H9 (cell line): ENCODE data around the gene KIAA1328. TPM values are rescaled to one million over a fixed set of nuclear protein-coding genes. Genes with fewer than 3 reads are reported as not detected.

Experiments
- DNase-seq: peaks from one replicate; pipeline ENCODE4 v3.0.0-alpha.2; 2017
- H2AFZ ChIP-seq: one replicate; pipeline ENCODE4 v1.6.1; 2013; ENCODE audit warnings: mild to moderate bottlenecking, low read length, control low read depth, moderate library complexity
- H2AK5ac ChIP-seq: 2 replicates; pipeline ENCODE4 v1.6.1; 2013; ENCODE audit warnings: low read length, control low read depth, mixed read lengths; ENCODE audit not compliant: insufficient read length
- H2BK120ac ChIP-seq: one replicate; pipeline ENCODE4 v1.6.1; 2013; ENCODE audit warnings: low read depth, mild to moderate bottlenecking, low read length, control low read depth, inconsistent platforms; ENCODE audit not compliant: poor library complexity, severe bottlenecking
- H2BK12ac ChIP-seq: 2 replicates; pipeline ENCODE4 v1.6.1; 2013; ENCODE audit warnings: low read length, control low read depth, mixed read lengths, low read depth; ENCODE audit not compliant: insufficient read length
- H2BK15ac ChIP-seq: 2 replicates; pipeline ENCODE4 v1.6.1; 2013; ENCODE audit warnings: low read depth, low read length, control low read depth
- H2BK20ac ChIP-seq: one replicate; pipeline ENCODE4 v1.6.1; 2013; ENCODE audit warnings: low read depth, mild to moderate bottlenecking, low read length, control low read depth, inconsistent platforms; ENCODE audit not compliant: poor library complexity, severe bottlenecking
- H2BK5ac ChIP-seq: 2 replicates; pipeline ENCODE4 v1.6.1; 2013; ENCODE audit warnings: low read length, control low read depth, mixed read lengths; ENCODE audit not compliant: insufficient read length
- H3K14ac ChIP-seq: 2 replicates; pipeline ENCODE4 v1.6.1; 2013; ENCODE audit warnings: low read length, control low read depth; ENCODE audit not compliant: insufficient read depth
- H3K18ac ChIP-seq: 2 replicates; pipeline ENCODE4 v1.6.1; 2013; ENCODE audit warnings: low read depth, mild to moderate bottlenecking, mixed read lengths, low read length, control low read depth; ENCODE audit not compliant: insufficient read length
- H3K23ac ChIP-seq: 2 replicates; pipeline ENCODE4 v1.6.1; 2013; ENCODE audit warnings: low read length, control low read depth, mixed read lengths, low read depth; ENCODE audit not compliant: insufficient read length
- H3K23me2 ChIP-seq: 2 replicates; pipeline ENCODE4 v1.6.1; 2013; ENCODE audit warnings: low read depth, mild to moderate bottlenecking, mixed read lengths, low read length, control low read depth; ENCODE audit not compliant: insufficient read length, poor library complexity, severe bottlenecking
- H3K27ac ChIP-seq: 2 replicates; pipeline ENCODE4 v1.5.1; 2013; ENCODE audit warnings: low read length, control low read depth, mixed read lengths, low read depth; ENCODE audit not compliant: insufficient read length
- H3K27me3 ChIP-seq: 2 replicates; pipeline ENCODE4 v1.6.1; 2013; ENCODE audit warnings: low read length, control low read depth, inconsistent platforms; ENCODE audit not compliant: insufficient read depth
- H3K4ac ChIP-seq: 2 replicates; pipeline ENCODE4 v1.6.1; 2013; ENCODE audit warnings: low read depth, mild to moderate bottlenecking, control low read depth, inconsistent platforms, low read length, moderate library complexity
- H3K4me1 ChIP-seq: 2 replicates; pipeline ENCODE4 v1.6.1; 2013; ENCODE audit warnings: low read length, control low read depth, inconsistent platforms; ENCODE audit not compliant: insufficient read depth
- H3K4me2 ChIP-seq: 2 replicates; pipeline ENCODE4 v1.6.1; 2013; ENCODE audit warnings: low read length, control low read depth, mixed read lengths; ENCODE audit not compliant: insufficient read length, insufficient read depth
- H3K56ac ChIP-seq: 2 replicates; pipeline ENCODE4 v1.6.1; 2013; ENCODE audit warnings: low read depth, mild to moderate bottlenecking, mixed read lengths, low read length, control low read depth; ENCODE audit not compliant: insufficient read length
- H3K79me1 ChIP-seq: 2 replicates; pipeline ENCODE4 v1.6.1; 2013; ENCODE audit warnings: low read depth, mild to moderate bottlenecking, moderate library complexity, low read length, control low read depth, inconsistent platforms; ENCODE audit not compliant: insufficient read depth, poor library complexity, severe bottlenecking
- H3K79me2 ChIP-seq: 2 replicates; pipeline ENCODE4 v1.6.1; 2013; ENCODE audit warnings: low read length, control low read depth, inconsistent platforms; ENCODE audit not compliant: insufficient read depth
- H3K9ac ChIP-seq: 2 replicates; pipeline ENCODE4 v1.6.1; 2013; ENCODE audit warnings: low read length, control low read depth, mixed read lengths; ENCODE audit not compliant: insufficient read length; ENCODE audit errors: extremely low read depth
- H3K9me3 ChIP-seq: one replicate; pipeline ENCODE4 v1.6.1; 2013; ENCODE audit warnings: low read depth, low read length, inconsistent platforms; ENCODE audit not compliant: control insufficient read depth
- H3T11ph ChIP-seq: one replicate; pipeline ENCODE4 v1.6.1; 2013; ENCODE audit warnings: mild to moderate bottlenecking, low read length, control low read depth, inconsistent platforms
- H4K20me1 ChIP-seq: one replicate; pipeline ENCODE4 v1.6.1; 2013; ENCODE audit not compliant: control insufficient read depth, insufficient read length, insufficient read depth
- H4K5ac ChIP-seq: 2 replicates; pipeline ENCODE4 v1.6.1; 2013; ENCODE audit warnings: low read depth, mild to moderate bottlenecking, mixed read lengths, low read length, control low read depth; ENCODE audit not compliant: insufficient read length
- H4K8ac ChIP-seq: replicated peaks from 2 replicates; pipeline ENCODE4 v1.6.1; 2013; ENCODE audit warnings: low read length, control low read depth, mixed read lengths, low read depth; ENCODE audit not compliant: insufficient read length
- H4K91ac ChIP-seq: 2 replicates; pipeline ENCODE4 v1.6.1; 2013; ENCODE audit warnings: low read depth, mild to moderate bottlenecking, moderate library complexity, mixed read lengths, low read length, control low read depth; ENCODE audit not compliant: insufficient read length
- H3K27ac Mint-ChIP-seq, 3 experiments: 2 replicates in 2 of 3; 3 replicates in 1 of 3; pipeline ENCODE4 v1.8.0; 2020 to 2021; ENCODE audit warnings: mixed read lengths in 3 of 3, mild to moderate bottlenecking in 1 of 3, moderate library complexity in 1 of 3
- H3K27me3 Mint-ChIP-seq: 2 replicates; pipeline ENCODE4 v1.8.0; 2021; ENCODE audit warnings: low read depth, mild to moderate bottlenecking, moderate library complexity, mixed read lengths
- H3K36me3 Mint-ChIP-seq, 3 experiments: 2 replicates in 2 of 3; 3 replicates in 1 of 3; pipeline ENCODE4 v1.8.0; 2020 to 2021; ENCODE audit warnings: low read depth in 3 of 3, mixed read lengths in 3 of 3; ENCODE audit not compliant: insufficient read depth in 1 of 3
- H3K4me1 Mint-ChIP-seq, 2 experiments: 2 replicates each; pipeline ENCODE4 v1.8.0; 2020; ENCODE audit warnings: mixed read lengths in 2 of 2
- H3K4me3 Mint-ChIP-seq, 2 experiments: 2 replicates in 1 of 2; 3 replicates in 1 of 2; pipeline ENCODE4 v1.8.0; 2020 to 2021; ENCODE audit warnings: mild to moderate bottlenecking in 2 of 2, mixed read lengths in 2 of 2, moderate library complexity in 1 of 2
- H3K9me3 Mint-ChIP-seq, 2 experiments: 2 replicates in 1 of 2; 3 replicates in 1 of 2; pipeline ENCODE4 v1.8.0; 2020; ENCODE audit warnings: mild to moderate bottlenecking in 2 of 2, mixed read lengths in 2 of 2, moderate library complexity in 1 of 2
- CTCF ChIP-seq: fragments of 200-600 bp; sonication (generic); conservative IDR thresholded peaks from 3 replicates; pipeline ENCODE4 v1.8.0; 2021; ENCODE audit warnings: antibody characterized with exemption, mild to moderate bottlenecking
- WGBS: extraction: QIAGEN DNeasy Blood & Tissue Kit; methylation state at CpG from one replicate; pipeline ENCODE4 v1.1.7; 2013; ENCODE audit warnings: missing lambda C conversion rate, low lambda C conversion rate, mixed read lengths; ENCODE audit not compliant: insufficient read length; ENCODE audit errors: extremely low coverage; 5-methylcytosine and 5-hydroxymethylcytosine counted together
- total RNA-seq: library from RNA; stranded (reverse); gene quantifications from 2 replicates; pipeline ENCODE4 v1.2.1, GENCODE V29; 2021

The KIAA1328 gene
- total RNA-seq, 1 experiment from 2014 or later = 4.9 TPM

GRCh38 chr18:37173384-37173783 is 344.5 kb downstream of the KIAA1328 start:
- H3K4me2 ChIP-seq = no peak overlapping the region
- no peak overlapping the region for H2BK15ac ChIP-seq
- Mint-ChIP-seq H3K4me3 (no peak overlapping the region), H3K27ac (no peak overlapping the region), H3K36me3 (peaks cover 8 to 11% (median 8%) of the 10 kb centered on the region in 3 experiments; a peak in 4 of 7 replicates), H3K4me1 (peaks cover 31 to 34% of the 10 kb centered on the region in 2 experiments), H3K27me3 (no peaks in the 10 kb centered on the region), H3K9me3 (no peaks in the 10 kb centered on the region; a peak in 1 of 5 replicates)
- H3K4me1 ChIP-seq = peaks cover 6% of the 10 kb centered on the region; the same call in 1 of the 2 replicates
- H3K79me1 ChIP-seq = no peaks in the 10 kb centered on the region
- no peak overlapping the region for H2BK5ac ChIP-seq
- no peak for DNase-seq
- H4K8ac ChIP-seq = no peak overlapping the region
- no peak overlapping the region for H3K9ac ChIP-seq
- no peaks in the 10 kb centered on the region for H3K27me3 ChIP-seq
- H4K91ac ChIP-seq = no peak overlapping the region
- H2BK12ac ChIP-seq = no peak overlapping the region
- H3K23ac ChIP-seq = no peak overlapping the region
- no peak overlapping the region for H2BK20ac ChIP-seq
- no peak overlapping the region for H2AK5ac ChIP-seq
- H3K14ac ChIP-seq = no peak overlapping the region
- H3K27ac ChIP-seq = no peak overlapping the region
- no peaks in the 10 kb centered on the region for H3K9me3 ChIP-seq
- H3K4ac ChIP-seq = no peak overlapping the region
- no peak overlapping the region for H3K18ac ChIP-seq
- no peak for TF ChIP-seq CTCF
- no peaks in the 10 kb centered on the region for H3K23me2 ChIP-seq
- H3K79me2 ChIP-seq = no peaks in the 10 kb centered on the region
- no peak overlapping the region for H2BK120ac ChIP-seq
- no peaks in the 10 kb centered on the region for H4K20me1 ChIP-seq
- H2AFZ ChIP-seq = no peak overlapping the region
- no CpG with 5 or more reads among the region's 2 CpGs for WGBS
- no peak overlapping the region for H3K56ac ChIP-seq
- no peak overlapping the region for H4K5ac ChIP-seq
- H3T11ph ChIP-seq = no peak overlapping the region
